Prostate gland (tissue), 2 donors: Measurements from ENCODE around the gene PSMD4.

ENCODE experiments used
- POLR2A ChIP-seq: fragments of 450-650 bp; IDR thresholded peaks from one replicate; pipeline ENCODE4 v1.6.1; 2016; ENCODE audit warnings: antibody characterized with exemption, mild to moderate bottlenecking
- POLR2AphosphoS5 ChIP-seq: sonication (generic); formaldehyde crosslinking; IDR thresholded peaks from one replicate; pipeline ENCODE4 v1.6.1; 2017; ENCODE audit warnings: antibody characterized with exemption
- TF ChIP-seq, protein P1 (sequence below), 4 experiments: fragments of 200-600 bp in 2 of 4; fragments of 450-650 bp in 2 of 4; sonication (generic) in 2 of 4; IDR thresholded peaks; 1 replicate in 3 of 4; 2 replicates in 1 of 4; pipeline ENCODE4 v1.5.1; 2016 to 2019; ENCODE audit warnings: antibody characterized with exemption in 4 of 4, mild to moderate bottlenecking in 2 of 4, moderate library complexity in 2 of 4

DNA sequence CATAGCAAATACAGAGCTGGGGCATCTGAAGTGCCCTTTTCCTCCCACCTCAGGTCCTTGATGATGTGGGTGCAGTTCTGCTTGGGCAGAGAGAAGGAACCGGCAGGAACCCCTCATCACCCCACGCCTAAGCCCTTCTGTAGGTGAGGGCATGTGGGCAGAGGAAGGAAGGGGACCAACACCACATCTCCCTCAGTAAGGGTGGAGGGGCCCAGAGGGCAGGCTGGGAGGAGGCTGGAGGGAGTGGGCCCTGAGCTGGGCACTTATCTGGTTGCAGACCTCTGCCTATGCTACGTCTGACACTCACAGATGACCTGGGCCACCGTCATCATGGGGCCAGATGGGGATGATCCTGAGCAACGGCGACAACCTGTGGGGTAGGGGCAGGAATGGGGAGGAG is 38.6 kb downstream of the PSMD4 start:
- TF ChIP-seq POLR2A, result no peak
- TF ChIP-seq, protein P1, sequence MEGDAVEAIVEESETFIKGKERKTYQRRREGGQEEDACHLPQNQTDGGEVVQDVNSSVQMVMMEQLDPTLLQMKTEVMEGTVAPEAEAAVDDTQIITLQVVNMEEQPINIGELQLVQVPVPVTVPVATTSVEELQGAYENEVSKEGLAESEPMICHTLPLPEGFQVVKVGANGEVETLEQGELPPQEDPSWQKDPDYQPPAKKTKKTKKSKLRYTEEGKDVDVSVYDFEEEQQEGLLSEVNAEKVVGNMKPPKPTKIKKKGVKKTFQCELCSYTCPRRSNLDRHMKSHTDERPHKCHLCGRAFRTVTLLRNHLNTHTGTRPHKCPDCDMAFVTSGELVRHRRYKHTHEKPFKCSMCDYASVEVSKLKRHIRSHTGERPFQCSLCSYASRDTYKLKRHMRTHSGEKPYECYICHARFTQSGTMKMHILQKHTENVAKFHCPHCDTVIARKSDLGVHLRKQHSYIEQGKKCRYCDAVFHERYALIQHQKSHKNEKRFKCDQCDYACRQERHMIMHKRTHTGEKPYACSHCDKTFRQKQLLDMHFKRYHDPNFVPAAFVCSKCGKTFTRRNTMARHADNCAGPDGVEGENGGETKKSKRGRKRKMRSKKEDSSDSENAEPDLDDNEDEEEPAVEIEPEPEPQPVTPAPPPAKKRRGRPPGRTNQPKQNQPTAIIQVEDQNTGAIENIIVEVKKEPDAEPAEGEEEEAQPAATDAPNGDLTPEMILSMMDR (IDR thresholded peaks at IDR 0.05), result no peak
- TF ChIP-seq POLR2AphosphoS5, result no peak
